Measurements from ENCODE around the gene TAOK3.

Gene TAOK3

DNA sequence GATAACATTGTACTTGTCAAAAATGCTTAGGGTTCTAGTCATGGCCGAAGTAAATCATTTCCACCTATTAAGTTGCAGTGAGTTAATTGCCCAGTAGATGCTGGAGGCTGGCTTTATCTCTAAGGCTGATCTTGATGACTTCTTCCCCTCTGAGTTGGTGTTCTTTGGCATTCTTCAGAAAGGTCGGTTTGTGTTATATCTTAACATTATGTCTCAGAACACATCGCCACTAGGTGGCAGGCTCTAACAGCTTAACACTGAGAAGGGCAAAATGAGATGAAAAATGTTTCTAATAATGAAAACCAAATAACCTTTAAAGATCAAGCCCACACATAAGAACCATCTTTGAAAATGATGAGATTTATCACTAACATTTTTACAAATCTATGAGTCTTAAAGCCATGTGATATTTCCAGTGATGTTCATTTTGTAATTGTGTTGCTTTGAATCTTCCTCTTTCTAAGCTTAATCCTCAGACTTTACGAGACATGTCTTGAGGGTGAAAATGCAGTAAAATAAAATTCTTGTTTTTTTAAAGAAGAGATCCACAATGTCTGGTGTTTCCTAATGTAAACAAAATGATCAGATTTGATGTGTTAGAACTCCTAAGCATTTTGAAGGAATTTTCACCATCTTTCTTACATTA lies 32.3 kb upstream of the TAOK3 start:
- in situ Hi-C loops (cut with HindIII; ENCODE audit: low sequenced_read_pairs), result no loop called here
- TF ChIP-seq, protein P1, sequence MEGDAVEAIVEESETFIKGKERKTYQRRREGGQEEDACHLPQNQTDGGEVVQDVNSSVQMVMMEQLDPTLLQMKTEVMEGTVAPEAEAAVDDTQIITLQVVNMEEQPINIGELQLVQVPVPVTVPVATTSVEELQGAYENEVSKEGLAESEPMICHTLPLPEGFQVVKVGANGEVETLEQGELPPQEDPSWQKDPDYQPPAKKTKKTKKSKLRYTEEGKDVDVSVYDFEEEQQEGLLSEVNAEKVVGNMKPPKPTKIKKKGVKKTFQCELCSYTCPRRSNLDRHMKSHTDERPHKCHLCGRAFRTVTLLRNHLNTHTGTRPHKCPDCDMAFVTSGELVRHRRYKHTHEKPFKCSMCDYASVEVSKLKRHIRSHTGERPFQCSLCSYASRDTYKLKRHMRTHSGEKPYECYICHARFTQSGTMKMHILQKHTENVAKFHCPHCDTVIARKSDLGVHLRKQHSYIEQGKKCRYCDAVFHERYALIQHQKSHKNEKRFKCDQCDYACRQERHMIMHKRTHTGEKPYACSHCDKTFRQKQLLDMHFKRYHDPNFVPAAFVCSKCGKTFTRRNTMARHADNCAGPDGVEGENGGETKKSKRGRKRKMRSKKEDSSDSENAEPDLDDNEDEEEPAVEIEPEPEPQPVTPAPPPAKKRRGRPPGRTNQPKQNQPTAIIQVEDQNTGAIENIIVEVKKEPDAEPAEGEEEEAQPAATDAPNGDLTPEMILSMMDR (IDR thresholded peaks at IDR 0.05; ENCODE audit: low read depth, low read length), result peak; percentile 73
- peak; percentile 64 for DNase-seq (ENCODE audit: low read depth, low spot score)
- H3K4me3 ChIP-seq (ENCODE audit: low read depth, low read length), result no peak overlapping the region

DNA sequence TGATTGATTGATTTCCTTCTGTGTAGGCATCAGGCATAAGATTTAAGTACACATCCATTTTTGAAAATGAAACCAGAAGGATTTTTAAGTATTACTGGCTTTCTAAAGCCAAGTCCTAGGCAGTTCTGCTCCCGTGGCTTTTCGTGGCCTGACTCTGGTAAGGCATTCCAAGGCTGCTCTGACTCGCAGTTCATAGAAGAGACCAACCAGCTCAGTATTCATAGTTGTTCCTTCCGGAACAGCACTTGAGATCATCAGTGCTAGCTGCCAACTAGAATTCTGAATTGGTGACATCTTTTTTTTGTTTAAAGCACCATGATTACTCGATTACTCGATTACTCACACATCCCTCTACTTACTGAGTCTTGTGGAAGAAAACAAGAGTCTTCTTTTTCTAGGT lies 29.5 kb upstream of the TAOK3 start:
- no peak overlapping the region for H3K4me3 ChIP-seq (ENCODE audit: low read depth, low read length)
- in situ Hi-C loops (cut with HindIII; ENCODE audit: low sequenced_read_pairs), result no loop called here
- DNase-seq (ENCODE audit: low read depth, low spot score), result peak; percentile 79
- TF ChIP-seq, protein P1 (IDR thresholded peaks at IDR 0.05; ENCODE audit: low read depth, low read length), result no peak

DNA sequence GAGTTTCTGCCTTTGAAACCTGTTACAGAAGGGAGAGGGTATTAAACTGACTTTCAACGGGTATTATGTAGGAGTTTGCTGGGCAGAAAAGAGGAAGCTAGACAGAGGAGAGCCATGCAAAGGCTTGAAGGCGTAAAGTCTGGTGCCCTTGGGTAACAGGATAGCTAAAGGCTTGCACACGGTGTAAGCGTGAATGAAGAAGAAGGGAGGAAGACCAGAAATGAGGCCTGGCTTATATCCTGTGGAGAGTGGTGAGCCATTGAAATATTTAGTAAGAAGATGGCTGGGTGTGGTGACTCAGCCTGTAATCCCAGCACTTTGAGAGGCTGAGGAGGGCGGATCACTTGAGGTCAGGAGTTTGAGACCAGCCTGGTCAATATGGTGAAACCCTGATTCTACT lies 26.2 kb upstream of the TAOK3 start:
- no peak overlapping the region for H3K4me3 ChIP-seq (ENCODE audit: low read depth, low read length)
- TF ChIP-seq, protein P1 (IDR thresholded peaks at IDR 0.05; ENCODE audit: low read depth, low read length), result no peak
- in situ Hi-C loops (cut with HindIII; ENCODE audit: low sequenced_read_pairs), result no loop called here
- DNase-seq (ENCODE audit: low read depth, low spot score), result no peak

DNA sequence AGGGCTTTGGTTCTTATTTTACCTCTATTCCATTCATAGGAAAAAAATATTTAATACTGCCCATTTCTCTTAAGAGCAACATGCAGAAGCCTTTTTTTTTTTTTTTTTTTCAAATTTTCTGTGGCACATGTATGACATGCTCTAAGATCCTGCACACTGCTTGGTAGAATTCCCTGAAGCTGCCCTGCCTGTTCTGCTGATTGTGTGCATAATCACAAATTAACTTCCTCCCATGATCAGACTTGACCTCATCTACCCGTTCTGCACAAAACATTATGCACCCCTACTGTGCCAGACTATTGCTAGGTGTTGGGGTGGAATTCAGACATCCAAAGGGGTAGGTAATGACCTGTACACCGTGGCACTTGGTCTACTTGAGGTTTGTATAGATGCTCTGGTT lies 25.8 kb upstream of the TAOK3 start:
- TF ChIP-seq, protein P1 (IDR thresholded peaks at IDR 0.05; ENCODE audit: low read depth, low read length), result no peak
- no peak overlapping the region for H3K4me3 ChIP-seq (ENCODE audit: low read depth, low read length)
- in situ Hi-C loops (cut with HindIII; ENCODE audit: low sequenced_read_pairs), result no loop called here
- no peak for DNase-seq (ENCODE audit: low read depth, low spot score)

DNA sequence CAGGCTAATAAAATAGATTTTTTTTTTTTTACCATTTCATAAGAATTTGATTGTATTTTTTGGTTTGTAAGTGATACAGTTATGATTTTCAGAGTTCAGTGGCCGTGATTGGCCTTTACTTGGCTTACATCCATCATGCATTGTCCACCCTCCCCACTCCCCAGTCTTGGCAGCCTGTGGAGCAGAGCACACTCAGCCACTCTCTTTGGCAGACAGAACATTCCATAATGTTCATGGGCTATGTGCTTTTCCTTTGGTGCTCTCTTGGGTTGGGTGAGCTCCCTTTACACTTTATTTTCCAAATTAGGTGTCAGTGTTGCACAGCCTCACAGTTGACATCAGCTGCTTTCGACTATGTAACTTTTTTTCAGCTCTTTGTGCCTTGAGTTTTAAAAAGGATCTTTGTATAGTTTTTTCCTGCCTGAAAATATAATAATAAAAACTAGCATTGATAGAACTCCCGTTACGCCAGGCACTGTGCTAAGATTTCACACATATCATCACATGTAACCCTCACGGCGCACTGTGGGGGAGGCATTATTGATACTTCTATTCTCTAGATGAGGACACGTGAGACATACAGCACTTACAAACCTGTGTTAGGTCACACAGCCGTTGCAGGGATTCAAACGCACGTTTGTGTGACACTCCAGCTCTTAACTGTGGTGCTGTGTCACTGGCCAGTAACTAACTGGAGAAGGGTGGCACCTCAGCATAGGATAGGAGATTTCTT lies 25.2 kb upstream of the TAOK3 start:
- in situ Hi-C loops (cut with HindIII; ENCODE audit: low sequenced_read_pairs), result no loop called here
- TF ChIP-seq, protein P1 (IDR thresholded peaks at IDR 0.05; ENCODE audit: low read depth, low read length), result no peak
- H3K4me3 ChIP-seq (ENCODE audit: low read depth, low read length), result no peak overlapping the region
- DNase-seq (ENCODE audit: low read depth, low spot score), result no peak

DNA sequence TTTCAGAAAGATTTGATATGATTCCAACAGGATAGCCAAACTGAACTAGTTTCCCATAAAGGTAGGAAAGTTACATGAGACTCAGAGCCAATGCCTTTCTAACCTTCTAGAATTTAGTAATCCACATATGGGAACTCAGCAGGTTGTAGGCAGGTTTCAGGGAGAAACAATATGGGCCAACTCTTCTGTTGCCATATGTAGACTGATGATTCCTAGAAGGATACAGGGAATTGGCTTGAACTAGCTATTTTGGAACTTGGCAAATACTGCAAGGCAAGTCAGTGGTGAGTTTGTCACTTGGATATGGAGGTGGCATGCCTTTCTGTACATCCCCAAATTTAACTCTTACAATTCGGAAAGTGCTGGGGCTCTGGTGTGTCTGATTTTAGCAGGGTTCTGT lies 19.1 kb upstream of the TAOK3 start:
- in situ Hi-C loops (cut with HindIII; ENCODE audit: low sequenced_read_pairs), result no loop called here
- no peak for DNase-seq (ENCODE audit: low read depth, low spot score)

More for the DNA sequence above, 19.1 kb upstream of the TAOK3 start:
- TF ChIP-seq, protein P1 (IDR thresholded peaks at IDR 0.05; ENCODE audit: low read depth, low read length), result no peak
- no peak overlapping the region for H3K4me3 ChIP-seq (ENCODE audit: low read depth, low read length)

All from astrocyte of the spinal cord (primary cell).